GM21529 (cell line): Measurements from ENCODE around the gene FHL2.
A peak's percentile ranks its signal among the peaks of the same experiment; 100 is the strongest.
"Not testable (repeated sequence)": the region's sequence is repeated elsewhere in the genome, so short reads cannot be mapped to it uniquely, and the experiment has no call there.

ENCODE experiments used
- ATAC-seq: cut with Tn5 transposase; IDR thresholded peaks from one replicate; pipeline ENCODE4 v1.9.1; 2021; ENCODE audit not compliant: unreplicated experiment

FHL2 gene

DNA sequence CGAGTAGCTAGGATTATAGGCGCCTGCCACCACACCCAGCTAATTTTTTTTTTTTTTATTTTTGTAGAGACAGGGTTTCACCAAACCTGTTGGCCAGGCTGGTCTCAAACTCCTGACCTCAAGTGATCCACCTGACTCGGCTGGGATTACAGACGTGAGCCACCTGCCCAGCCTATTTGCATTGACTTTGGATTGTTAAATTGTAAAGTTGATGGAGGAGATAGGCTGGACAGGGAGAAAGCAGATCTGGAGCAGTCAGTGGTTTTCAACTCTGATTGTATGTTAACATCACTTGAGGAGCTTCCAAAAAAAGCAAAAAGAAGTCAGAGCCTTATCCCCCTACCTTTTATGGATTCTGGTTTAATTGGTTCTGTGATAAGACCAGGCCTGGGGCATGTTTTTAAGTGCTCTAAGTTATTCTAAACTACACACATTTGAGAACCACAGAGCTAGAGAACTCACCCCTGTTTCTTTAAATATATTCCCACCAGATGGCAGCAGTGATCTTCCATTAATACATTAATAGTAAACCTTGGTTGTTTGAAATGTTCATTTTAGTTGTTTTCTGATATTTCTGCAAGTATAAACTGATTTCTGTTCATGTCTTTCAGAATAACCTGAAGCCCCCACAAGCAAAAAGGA is 54.0 kb downstream of the FHL2 start:
- ATAC-seq, result no peak

DNA sequence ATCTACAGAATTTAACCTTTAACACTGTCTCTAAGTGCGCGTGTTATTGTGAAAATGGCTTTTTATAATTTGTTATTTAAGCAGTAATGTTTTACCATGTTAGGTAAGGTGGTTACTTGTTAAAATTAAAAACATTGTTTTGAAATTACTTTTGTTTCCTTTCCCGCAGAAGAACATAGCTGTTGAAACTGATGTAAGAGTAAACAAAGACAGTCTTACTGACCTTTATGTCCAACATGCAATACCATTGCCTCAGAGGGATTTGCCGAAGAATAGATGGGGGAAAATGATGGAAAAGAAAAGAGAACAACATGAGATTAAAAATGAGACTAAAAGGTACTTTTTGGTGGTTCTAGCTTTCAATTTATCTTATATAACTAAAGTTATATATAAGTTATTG is 59.4 kb downstream of the FHL2 start:
- no peak for ATAC-seq

DNA sequence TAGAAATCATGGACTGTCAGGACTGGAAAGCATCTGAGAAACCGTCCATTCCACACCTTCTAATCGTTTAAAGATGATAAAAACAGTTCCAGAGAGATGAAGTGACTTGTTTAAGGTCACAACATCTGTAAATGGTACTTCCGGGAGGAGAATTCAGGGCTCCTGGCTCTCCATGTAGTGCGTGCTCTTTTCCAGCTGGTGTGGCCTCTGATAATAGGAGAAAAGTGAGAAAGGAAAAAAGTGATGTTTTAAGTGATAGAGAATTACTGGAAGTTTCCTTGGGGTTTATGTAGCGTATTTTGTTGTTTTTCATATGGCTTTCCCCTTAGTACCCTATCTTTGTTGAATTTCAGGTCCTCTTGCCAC is 60.8 kb downstream of the FHL2 start:
- peak; percentile 14 for ATAC-seq

DNA sequence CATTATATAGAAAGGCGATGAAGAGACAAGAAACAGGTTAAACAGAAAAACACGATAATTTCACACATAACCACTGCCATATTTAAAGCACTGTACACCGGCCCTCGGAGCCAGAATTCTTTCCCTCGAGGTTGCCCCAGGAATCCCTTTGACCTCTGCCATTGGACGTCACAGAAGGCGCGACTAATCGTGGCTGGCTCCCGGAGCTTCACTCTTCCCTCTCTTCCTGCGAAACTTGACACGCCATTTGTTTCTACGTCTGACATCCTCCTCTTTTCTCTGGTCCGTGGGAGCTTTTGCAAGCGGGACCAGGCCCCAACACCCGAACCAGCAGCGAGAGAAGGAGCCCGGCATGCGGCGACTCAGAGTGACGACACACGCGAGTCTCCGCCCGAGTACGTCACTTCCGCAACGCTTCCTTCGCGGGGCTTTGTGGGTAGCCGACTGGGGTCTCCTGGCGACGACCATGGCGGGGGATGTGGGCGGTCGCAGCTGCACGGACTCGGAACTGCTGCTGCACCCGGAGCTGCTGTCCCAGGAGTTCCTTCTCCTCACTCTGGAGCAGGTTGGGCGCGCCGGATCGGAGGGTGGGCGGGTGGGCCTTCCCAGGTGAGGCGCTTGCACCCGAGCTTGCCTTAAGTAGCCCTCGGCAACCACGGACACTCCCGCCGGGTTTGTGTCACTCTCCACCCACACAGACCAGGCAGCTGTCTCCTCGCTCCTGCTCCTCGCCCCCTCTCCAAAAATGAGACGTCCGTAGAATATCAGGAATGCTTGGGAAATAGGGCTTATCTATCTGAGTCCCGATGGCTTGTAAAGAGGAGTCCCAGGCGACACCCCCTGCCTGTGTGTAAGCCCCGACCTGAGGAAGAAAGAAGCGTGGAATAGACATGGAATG is 61.5 kb downstream of the FHL2 start, which contains the start of gene C2orf49:
Gene C2orf49, plus strand, starts transcription at position 419 of the 898 bp plus-strand sequence. Its CDS starts 48 bp downstream, at position 467.
- ATAC-seq, result peak; percentile 91

DNA sequence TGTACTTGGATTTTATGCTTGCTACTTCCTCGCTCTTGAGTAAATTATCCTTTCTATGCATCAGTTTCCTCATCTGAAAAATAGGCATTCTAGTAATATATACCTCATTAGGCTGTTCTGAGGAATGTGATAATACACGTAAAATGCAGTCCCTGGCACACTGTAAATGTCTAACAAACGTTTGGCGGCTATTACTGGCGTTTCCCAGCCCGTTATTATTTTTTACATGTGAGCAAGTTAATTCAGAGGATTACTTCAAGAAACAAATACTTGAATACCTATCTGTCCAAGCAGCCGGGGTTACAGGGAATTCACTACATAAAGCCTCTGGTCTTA is 62.1 kb downstream of the FHL2 start:
- no peak for ATAC-seq

DNA sequence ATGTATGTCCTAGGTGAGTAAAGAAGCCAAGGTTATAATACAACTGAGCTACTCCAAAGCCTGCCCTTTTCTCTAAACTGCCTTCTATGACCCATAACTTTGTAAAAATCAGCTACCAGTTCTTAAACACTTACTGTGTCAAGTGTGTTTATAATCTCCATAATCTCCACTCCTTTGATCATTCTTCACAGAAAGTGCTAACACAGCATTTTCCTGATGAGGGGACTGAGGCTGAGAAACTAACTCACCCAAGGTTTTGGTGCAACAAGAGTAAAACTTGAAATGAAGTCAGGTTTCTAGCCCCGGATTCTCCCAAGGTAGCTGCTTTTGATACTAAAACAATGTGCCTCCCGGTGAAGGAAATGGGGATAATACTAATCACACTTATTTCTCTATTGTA is 63.4 kb downstream of the FHL2 start:
- no peak for ATAC-seq

DNA sequence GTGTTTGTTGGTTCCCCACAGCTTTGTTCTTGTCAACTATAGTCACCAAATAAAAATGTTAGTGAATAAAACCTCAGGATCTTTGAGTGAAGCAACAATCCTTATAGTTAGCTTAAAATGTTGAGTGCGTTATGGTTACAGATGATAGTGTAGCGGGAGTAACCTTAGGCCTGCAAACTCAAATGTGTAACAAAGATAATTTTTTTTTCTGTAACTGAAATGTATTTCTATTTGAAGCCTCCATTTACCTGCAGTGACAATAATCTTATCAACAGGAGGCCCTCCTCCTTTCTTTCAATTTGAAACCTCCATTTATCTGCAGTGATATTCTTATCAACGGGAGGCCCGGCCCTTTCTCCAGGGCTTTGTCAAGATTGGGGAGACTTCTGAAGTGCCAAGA is 64.6 kb downstream of the FHL2 start:
- ATAC-seq, result no peak

DNA sequence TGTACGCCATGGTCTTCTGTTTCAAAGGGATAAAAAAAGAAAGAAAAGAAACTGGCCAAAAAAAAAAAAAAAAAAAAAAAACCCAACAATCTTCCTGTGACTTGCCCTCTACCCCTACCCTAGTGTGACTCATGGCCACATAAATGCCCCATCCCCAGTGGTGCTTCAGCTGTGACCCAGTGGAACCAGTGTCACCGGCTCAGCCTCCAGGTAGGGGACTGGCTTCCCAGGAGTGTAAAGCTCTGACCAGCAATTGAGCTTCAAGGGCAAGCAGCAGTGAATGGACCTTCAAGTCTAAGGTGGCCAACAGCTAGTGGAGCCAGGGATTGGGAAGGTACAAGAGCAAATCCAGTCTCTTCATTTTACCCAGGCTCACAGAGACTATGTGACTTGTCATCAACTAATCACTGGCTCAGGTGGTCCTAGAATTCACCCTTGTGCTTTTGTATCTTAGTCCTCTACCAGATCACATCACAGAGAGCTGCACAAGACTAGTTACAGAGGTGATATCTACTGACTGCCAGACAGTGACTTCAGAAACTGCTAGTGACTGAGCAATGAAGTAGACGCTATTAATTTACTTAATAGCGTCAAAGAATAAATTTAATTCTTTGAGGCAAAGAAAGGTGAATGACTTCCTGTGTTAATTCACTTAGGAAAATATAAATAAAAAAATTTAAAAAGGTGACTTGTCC is 68.0 kb downstream of the FHL2 start:
- no peak for ATAC-seq

DNA sequence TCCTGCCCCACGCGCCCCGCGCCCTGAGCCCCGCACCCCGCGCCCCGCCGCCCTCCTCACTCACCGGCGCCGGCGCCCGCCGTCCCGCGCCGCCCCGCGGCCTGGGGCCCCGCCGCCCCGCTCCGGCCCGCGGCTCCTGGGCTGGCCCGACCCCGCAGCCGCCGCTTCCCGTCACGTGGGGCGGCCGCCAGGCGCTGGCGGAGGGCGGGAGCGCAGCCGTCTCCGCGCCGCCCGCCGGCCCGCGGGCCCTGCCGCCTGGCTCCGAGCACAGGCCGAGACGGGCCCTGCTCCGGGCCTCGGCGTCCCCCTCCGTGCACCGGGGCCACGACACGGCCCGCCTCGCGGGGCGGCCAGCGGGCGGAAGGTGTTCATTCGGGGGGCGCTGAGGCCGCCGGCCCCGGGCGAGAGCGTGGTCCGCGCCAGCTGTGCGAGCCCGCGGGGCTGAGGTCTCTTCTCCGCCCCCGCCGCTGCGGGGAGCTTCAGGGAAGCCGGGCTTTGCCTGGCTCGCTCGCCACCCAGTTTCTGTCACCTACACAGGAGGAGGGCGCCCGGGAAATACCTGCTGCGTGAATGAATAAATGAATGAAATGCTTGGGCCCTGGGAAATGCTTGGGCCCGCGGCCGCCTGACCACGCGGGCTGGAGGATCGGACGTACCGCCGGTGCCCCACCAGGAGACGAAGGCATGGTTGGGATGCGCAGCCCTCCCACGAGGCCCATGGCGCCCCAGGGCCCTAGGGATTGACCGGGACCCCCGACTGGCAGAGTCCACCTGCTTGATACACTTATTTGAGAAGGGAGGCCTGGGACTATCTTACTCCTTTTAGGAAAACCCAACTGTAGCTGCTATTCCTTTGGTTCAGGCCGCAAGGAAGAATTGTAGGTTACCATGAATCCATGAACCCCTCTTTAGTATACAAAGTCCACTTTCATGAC is 69.0 kb downstream of the FHL2 start, which contains the start of gene TGFBRAP1:
Gene TGFBRAP1, minus strand, starts transcription at position 175 of the 935 bp plus-strand sequence. CDS start 21,434 bp downstream, outside the sequence.
- ATAC-seq, result peak; percentile 75

DNA sequence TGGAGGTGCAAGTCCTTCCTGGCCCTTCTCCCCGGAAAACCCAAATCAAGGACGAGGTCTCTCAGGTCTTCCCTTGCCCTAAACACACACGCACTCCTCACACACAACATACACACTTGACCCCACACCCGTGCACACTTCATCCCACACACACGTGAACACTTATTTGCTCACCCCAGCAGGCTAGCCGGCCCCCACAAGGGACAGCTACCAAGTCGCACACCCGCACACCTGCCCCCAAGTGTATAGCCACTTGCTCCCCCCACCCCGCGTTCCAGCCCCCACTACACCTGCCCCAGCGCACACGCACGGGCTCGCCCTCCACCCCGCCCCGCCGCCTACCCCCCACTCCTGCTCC is 69.7 kb downstream of the FHL2 start:
- no peak for ATAC-seq

DNA sequence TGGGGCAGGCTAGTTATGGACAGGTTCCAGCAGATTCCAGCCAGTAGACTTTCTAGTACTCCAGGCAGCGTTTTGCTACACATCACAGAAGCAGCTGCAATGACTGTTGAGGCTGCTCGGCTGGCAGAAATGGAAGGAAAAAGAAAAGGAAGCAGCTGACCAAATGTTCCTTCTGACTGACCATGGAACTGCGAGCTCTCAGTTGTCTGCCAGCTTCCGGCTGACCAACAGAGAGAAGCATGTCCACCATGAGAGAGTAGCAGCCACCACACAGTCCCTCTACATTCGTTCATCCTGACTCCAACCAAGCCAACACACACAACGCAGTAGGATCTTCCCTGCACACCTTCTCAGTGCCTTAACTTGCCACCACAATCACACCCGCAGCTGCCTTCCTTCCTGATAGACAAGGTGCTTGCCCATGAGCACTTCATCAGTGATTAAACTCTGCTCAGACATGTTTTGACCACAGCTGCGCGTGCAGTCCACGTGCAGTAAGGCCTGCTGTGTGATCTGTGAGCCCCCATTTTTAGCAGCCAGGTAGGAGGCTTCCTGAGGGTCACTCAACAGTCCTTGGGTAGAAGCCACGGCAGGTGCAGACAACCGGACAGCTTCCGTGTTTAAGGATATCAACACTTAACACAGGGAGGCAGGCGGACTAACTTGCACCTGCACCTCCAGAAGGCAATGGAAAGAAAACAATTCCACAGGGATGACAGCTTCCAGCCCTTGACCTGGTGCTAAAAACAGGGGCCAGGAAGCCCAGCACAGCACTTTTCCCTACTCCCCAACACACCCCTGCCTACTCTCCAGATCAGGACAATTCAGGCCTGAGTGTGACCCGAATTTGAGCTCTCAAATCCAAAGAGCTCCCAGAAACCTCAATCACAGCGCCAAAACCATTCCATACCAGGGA is 70.3 kb downstream of the FHL2 start:
- no peak for ATAC-seq

DNA sequence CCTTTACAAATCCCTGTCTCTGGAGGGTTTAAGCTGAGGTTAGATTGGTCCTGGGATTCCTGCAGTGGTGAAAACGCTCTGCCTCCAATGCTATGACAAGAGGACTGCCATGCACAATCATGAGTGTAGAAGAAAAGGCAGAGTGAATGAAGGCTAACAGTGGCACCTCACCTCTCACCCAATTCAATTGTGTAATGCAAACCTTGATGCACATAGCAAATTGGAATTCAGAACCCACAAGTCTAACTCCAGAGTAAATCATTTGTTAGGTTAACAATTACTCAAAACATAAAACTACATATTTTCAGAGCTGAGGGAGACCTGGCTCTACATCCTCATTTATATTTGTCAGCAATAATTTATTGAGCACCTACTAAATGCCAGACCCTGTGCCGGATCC is 71.2 kb downstream of the FHL2 start:
- ATAC-seq, result no peak

DNA sequence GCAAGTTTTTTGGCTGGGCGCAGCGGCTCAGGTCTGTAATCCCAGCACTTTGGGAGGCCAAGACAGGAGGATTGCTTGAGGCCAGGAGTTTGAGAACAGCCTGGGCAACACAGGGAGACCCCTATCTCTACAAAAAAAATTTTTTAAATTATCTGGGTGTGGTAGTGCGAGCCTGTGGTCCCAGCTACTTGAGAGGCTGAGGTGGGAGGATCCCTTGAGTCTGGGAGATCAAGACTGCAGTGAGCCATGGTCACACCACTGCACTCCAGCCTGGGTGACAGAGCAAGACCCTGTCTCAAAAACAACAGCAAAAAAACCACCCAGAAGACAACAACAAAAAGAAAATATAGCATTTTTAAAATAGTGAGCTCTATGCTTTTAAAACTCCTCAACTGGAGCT is 71.6 kb downstream of the FHL2 start:
- ATAC-seq, result not testable (repeated sequence)

DNA sequence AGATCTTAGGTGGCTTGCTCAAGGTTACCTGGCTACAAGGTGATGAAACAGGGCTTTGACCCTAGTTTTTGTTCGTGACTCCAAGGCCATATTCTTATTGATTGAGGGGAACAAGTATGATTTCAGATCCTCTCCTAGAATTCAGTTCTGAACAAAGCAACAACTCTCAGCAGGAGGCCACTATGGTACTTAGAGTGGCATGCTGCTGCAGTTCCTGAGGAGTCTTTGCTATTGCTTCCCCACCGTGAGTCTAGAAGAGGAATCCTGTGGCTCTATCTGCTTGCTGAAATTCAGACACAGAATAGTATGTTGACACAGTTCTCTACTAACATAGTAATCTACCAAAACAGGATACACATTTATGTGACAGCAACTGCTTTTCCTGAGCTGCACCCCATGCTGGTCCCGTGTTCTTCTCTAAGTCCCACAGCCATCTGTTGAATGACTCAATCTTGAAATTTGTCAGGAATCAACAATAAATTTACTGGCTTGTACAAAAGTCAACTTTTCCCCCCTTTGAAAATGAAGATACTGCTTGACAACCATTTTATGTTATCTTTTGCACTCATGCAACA is 73.4 kb downstream of the FHL2 start:
- no peak for ATAC-seq

DNA sequence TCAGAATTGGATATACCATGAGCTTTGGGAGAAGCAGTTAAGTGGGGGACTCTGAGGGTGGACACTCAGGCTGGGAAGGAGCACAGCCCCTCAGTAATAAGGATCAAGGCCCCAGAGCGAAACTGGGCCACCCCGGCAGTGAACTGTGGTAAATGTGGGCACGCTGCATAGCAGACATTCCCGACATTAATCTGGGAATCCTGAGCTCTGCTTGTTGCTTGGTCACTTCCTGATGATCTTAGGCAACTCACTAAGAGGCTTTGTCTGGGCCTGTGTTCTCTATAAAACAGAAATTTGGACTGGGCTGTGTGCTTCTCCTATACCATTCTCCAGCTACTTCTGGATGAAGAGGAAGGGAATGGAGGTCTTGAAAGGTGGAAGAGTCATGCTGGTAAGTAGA is 74.1 kb downstream of the FHL2 start:
- no peak for ATAC-seq

DNA sequence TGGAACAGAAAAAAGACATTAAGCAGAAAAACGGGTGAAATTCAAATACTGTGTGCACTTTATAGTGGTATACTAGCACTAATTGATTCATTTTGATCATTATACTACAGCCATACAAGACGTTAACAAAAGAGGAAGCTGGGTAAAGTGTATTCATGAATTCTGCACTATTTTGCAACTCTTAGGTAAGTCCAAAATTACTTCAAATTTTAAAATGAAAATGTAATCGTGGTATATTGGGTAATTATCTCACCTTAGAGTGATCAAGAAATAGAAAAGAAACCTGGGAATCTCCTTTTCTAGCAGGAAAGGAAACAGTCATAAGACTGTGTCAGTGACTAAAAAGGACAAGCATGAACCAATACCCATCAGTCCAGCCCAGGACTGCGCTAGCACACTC is 74.8 kb downstream of the FHL2 start:
- ATAC-seq, result no peak

DNA sequence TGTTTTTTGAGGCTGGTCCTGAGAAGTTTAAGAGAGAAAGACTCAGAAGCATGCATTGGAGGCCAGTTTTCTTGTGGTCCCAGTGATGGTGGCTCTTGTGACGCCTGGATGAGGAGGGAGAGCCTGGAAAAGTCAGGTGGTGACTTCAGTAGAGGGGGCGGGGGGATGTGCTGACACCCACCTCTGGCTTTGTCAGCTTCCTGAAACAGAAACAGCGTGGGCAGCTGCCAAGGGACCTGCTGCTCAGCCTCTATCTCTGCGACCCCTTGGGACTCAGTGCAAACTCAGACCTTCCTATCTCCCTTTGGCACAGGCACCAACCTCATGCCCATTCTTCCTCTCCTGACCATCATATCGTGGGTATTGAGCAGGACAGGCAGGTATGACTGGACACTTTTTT is 75.7 kb downstream of the FHL2 start:
- ATAC-seq, result no peak

DNA sequence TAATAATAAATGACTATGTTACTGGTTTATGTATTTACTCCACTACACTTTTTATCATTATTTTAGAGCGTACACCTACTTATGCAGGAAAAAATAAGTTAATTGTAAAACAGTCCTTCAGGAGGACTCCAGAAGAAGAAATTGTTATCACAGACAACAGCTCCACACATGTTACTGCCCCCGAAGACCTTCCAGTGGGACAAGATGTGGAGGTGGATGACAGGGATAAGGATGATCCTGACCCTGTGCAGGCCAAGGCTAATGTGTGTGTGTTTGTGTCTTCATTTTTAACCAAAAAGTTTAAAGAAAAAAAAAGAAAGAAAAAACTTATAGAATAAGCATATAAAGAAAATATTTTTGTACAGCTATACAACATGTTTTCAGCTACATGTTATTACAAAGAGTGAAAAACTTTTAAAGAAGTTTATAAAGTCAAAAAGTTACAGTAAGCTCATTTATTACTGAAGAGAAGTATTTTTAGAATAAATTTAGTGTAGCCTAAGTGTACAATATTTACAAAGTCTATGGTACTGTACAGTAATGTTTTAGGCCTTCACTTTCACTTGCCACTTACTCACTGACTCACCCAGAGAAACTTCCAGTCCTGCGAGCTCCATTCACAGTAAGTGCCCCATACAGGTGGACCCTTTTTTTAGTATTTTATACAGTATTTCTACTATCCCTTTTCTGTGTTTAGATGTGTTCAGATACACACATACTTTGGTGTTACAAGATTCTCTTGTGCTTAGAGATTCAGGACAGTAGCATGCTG is 76.8 kb downstream of the FHL2 start:
- ATAC-seq, result peak; percentile 30
